K562 (cell line): ENCODE results near the gene ZNF629. TPM values are rescaled to one million over a fixed set of nuclear protein-coding genes. Genes with fewer than 3 reads are reported as not detected.

Experiments used
- ATAC-seq: fragments of 200-7000 bp; cut with Tn5 transposase; 3 replicates; pipeline ENCODE4 v1.9.1; 2020; ENCODE audit warnings: moderate library complexity
- BruUV-seq: library from RNA; stranded (reverse); fragments of 400-500 nt; replicated peaks from 2 replicates; lab custom pipeline; 2021; lab: Mats Ljungman, UMichigan
- CTCF ChIA-PET: fragments of 300-600 bp; formaldehyde crosslinking; extraction: SDS; loops from one replicate; lab custom pipeline; 2021; ENCODE audit warnings: low intra/inter-chr PET ratio; lab: Yijun Ruan, JAX
- POLR2A ChIA-PET: fragments of 300-600, 350-650 bp; sonication (Branson Sonifier 250); formaldehyde crosslinking; extraction: SDS; loops from one replicate; lab custom pipeline; 2021; ENCODE audit warnings: antibody characterized with exemption, inconsistent platforms; lab: Yijun Ruan, JAX
- DNase-seq, 4 experiments: peaks; one replicate each; pipeline versions ENCODE4 v3.0.0 to v3.0.0-alpha.2; 2011 to 2018; ENCODE audit warnings: low spot score in 3 of 4, mixed read lengths in 3 of 4; ENCODE audit errors: extremely low read depth in 1 of 4
- FAIRE-seq: peaks from 2 replicates; lab custom pipeline; 2011; peaks lifted over from hg19 to GRCh38; lab: Jason Lieb, UNC
- H2AFZ ChIP-seq: 2 replicates; pipeline ENCODE4 v1.6.0; 2011; ENCODE audit warnings: low read depth, low read length, control low read depth, inconsistent platforms
- H3K27ac ChIP-seq: fragments of 200-600 bp; 3 replicates; pipeline ENCODE4 v1.8.0; 2011; ENCODE audit warnings: low read depth, mild to moderate bottlenecking, control low read depth, inconsistent platforms, low read length, moderate library complexity, mixed read lengths; ENCODE audit errors: extremely low read depth
- H3K27me3 ChIP-seq, 2 experiments: fragments of 300-600 bp in 1 of 2; 2 replicates in 1 of 2; 3 replicates in 1 of 2; pipeline versions ENCODE4 v1.6.0 to v1.8.0; 2011; ENCODE audit warnings: inconsistent platforms in 2 of 2, low read length in 2 of 2, mild to moderate bottlenecking in 1 of 2, mixed read lengths in 1 of 2, moderate library complexity in 1 of 2; ENCODE audit not compliant: control insufficient read depth in 2 of 2, insufficient read depth in 2 of 2
- H3K36me3 ChIP-seq: fragments of 300-600 bp; 3 replicates; pipeline ENCODE4 v1.8.0; 2011; ENCODE audit warnings: mild to moderate bottlenecking, low read length, inconsistent platforms; ENCODE audit not compliant: control insufficient read depth, insufficient read depth
- H3K4me1 ChIP-seq, 2 experiments: fragments of 200-600 bp in 1 of 2; replicated peaks in 1 of 2; 2 replicates in 1 of 2; 3 replicates in 1 of 2; pipeline versions ENCODE4 v1.5.1 to v1.8.0; 2011; ENCODE audit warnings: inconsistent platforms in 2 of 2, low read length in 2 of 2, mild to moderate bottlenecking in 1 of 2, mixed read lengths in 1 of 2, moderate library complexity in 1 of 2; ENCODE audit not compliant: control insufficient read depth in 2 of 2, insufficient read depth in 2 of 2
- H3K4me2 ChIP-seq: 2 replicates; pipeline ENCODE4 v1.6.1; 2011; ENCODE audit warnings: low read length, control low read depth, inconsistent platforms, mixed read lengths; ENCODE audit not compliant: insufficient read depth
- H3K4me3 ChIP-seq: fragments of 200-600 bp; sonication (generic), shearing (Covaris generic); 2 replicates; pipeline ENCODE4 v1.5.1; 2016; ENCODE audit warnings: control low read depth, inconsistent platforms
- H3K79me2 ChIP-seq: fragments of 200-600 bp; 3 replicates; pipeline ENCODE4 v1.8.0; 2011; ENCODE audit warnings: low read length, inconsistent platforms; ENCODE audit not compliant: control insufficient read depth, insufficient read depth
- H3K9ac ChIP-seq, 2 experiments: 2 replicates each; pipeline versions ENCODE4 v1.6.0 to v1.6.1; 2011; ENCODE audit warnings: low read depth in 2 of 2, low read length in 2 of 2, control low read depth in 1 of 2, inconsistent platforms in 1 of 2, mild to moderate bottlenecking in 1 of 2, mixed read lengths in 1 of 2; ENCODE audit not compliant: insufficient read depth in 1 of 2
- H3K9me1 ChIP-seq: one replicate; pipeline ENCODE4 v1.6.0; 2011; ENCODE audit warnings: inconsistent platforms, mild to moderate bottlenecking, low read length, moderate library complexity; ENCODE audit not compliant: control insufficient read depth, insufficient read depth
- H3K9me3 ChIP-seq: replicated peaks from 2 replicates; pipeline ENCODE4 v1.5.1; 2011; ENCODE audit warnings: low read depth, low read length, inconsistent platforms; ENCODE audit not compliant: control insufficient read depth, insufficient read depth
- H4K20me1 ChIP-seq: replicated peaks from 2 replicates; pipeline ENCODE4 v1.6.1; 2011; ENCODE audit warnings: low read length, inconsistent platforms, mixed read lengths; ENCODE audit not compliant: control insufficient read depth, insufficient read depth
- POLR2G ChIP-seq: fragments of 200-400 bp; formaldehyde crosslinking; IDR thresholded peaks from 2 replicates; pipeline ENCODE4 v1.6.1; 2017; ENCODE audit warnings: low read depth, mild to moderate bottlenecking, antibody characterized with exemption, low read length, moderate library complexity
- RBFOX2 ChIP-seq: fragments of 200-400 bp; formaldehyde crosslinking; IDR thresholded peaks from 2 replicates; pipeline ENCODE4 v1.6.1; 2017; ENCODE audit warnings: low read depth, mild to moderate bottlenecking, low read length, moderate library complexity
- WGBS: fragments of 100-300 bp; shearing (Covaris generic); methylation state at CpG from one replicate; pipeline ENCODE4 v1.1.6; 2016; ENCODE audit warnings: low coverage, mixed read lengths; ENCODE audit not compliant: insufficient coverage; ENCODE audit errors: missing lambda C conversion rate; 5-methylcytosine and 5-hydroxymethylcytosine counted together
- in situ Hi-C: fragments of 300-500 bp; cut with MboI; formaldehyde crosslinking; loops from 4 replicates; pipeline ENCODE4 v1.15.0; 2018; ENCODE audit warnings: inconsistent platforms, mixed read lengths
- intact Hi-C: fragments of 100-400 bp; cut with micrococcal nuclease; formaldehyde crosslinking; loops from 2 replicates; pipeline ENCODE4 v1.14.2; 2022
- polyA plus RNA-seq, 8 experiments: library from polyadenylated mRNA; depleted of rRNA in 4 of 8; stranded (reverse) in 5 of 8; unstranded in 3 of 8; fragments of >200 nt; fragmentation: Nextera tagmentation in 2 of 8; fragmentation: Illumina TruSeq in 1 of 8; extraction: Ambion mirVana in 2 of 8; extraction: Trizol in 1 of 8; gene quantifications; 2 replicates each; pipeline versions ENCODE4 v1.2.1 to v1.2.3, GENCODE V29; 2011 to 2014; ENCODE audit warnings: inconsistent platforms in 1 of 8, missing spikeins in 1 of 8
- total RNA-seq, 7 experiments: library from RNA; depleted of rRNA in 6 of 7; stranded (reverse); fragments of >200 nt in 6 of 7; fragmentation: Illumina TruSeq in 2 of 7; extraction: Trizol in 2 of 7; gene quantifications; 2 replicates each; pipeline versions ENCODE4 v1.2.1 to v1.2.3, GENCODE V29; 2011 to 2021; ENCODE audit warnings: low replicate concordance in 1 of 7
- TF ChIP-seq, protein P1 (sequence below): fragments of 250-450 bp; sonication (Bioruptor Pico); IDR thresholded peaks from 2 replicates; pipeline ENCODE4 v1.8.0; 2021; ENCODE audit warnings: moderate library complexity, mild to moderate bottlenecking, inconsistent platforms
- TF ChIP-seq, protein P2 (sequence below): sonication (generic); formaldehyde crosslinking; IDR thresholded peaks from 2 replicates; pipeline ENCODE4 v1.5.0; 2020; ENCODE audit warnings: missing genetic modification reagents

The ZNF629 gene
- total and polyA plus RNA-seq, 9 of the 15 experiments (the other 6 are each of a cell fraction or from before 2014, with no cell fraction given) = 0.44 to 18.8 (median 7.4) TPM

DNA sequence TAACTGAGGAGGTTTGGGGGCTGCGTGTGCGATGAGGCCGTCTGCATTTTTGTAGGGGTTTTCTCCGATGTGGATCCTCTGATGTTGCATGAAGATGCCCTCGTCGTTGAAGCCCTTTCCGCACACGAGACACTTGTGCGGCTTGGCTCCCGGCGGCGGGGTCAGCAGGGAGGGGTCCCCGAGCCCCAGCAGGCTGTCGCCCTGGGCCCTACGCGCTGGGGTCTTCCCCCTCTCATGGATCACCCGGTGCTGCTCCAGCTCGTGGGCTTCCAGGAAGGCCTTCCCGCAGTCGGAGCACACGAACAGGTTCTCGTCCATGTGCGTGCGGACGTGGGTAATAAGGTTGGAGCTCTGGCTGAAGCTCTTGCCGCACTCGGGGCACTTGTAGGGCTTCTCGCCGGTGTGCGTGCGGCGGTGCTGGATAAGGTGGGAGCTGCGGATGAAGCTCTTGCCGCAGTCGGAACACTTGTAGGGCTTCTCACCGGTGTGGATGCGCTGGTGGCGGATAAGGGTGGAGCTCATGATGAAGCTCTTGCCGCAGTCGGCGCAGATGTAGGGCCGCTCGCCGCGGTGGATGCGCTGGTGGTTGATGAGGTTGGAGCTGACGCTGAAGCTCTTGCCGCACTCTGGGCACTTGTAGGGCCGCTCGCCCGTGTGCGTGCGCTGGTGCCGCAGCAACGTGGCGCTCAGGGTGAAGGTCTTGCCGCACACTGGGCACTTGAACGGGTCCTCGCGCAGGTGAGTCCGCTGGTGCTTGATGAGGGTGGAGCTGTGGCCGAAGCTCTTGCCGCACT is 4.3 kb downstream of the ZNF629 start:
- no peak for FAIRE-seq
- H3K4me1 ChIP-seq = peaks cover 25 to 48% of the 10 kb centered on the region in 2 experiments
- in situ Hi-C loops = no loop called here
- no peak for DNase-seq
- H4K20me1 ChIP-seq = no peaks in the 10 kb centered on the region; the same call in 1 of the 2 replicates
- H3K36me3 ChIP-seq = peaks cover 52% of the 10 kb centered on the region; the same call in 1 of the 3 replicates
- H3K9me3 ChIP-seq = no peaks in the 10 kb centered on the region
- WGBS = 95% methylated on average over 53 of the region's 63 CpGs
- no peak overlapping the region for H3K9ac ChIP-seq
- H3K4me3 ChIP-seq = no peak overlapping the region
- H2AFZ ChIP-seq = no peak overlapping the region
- ChIA-PET CTCF (no interaction called here), POLR2A (interaction anchor here (0.6 to 1.3 kb wide), 11 partner anchors 9 to 678 kb away, joined by 3 to 8 read pairs (median 4); partner anchors contain the start of gene PHKG2)
- peaks cover 35% of the 10 kb centered on the region for H3K79me2 ChIP-seq
- no TSS peak for BruUV-seq
- intact Hi-C loops = no loop called here
- TF ChIP-seq, protein P1, sequence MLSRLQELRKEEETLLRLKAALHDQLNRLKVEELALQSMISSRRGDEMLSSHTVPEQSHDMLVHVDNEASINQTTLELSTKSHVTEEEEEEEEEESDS (CRISPR knock-in tag) = no peak
- TF ChIP-seq RBFOX2 (peak; percentile 36; the same call in 1 of the 2 replicates), POLR2G (peak; percentile 53)
- TF ChIP-seq, protein P2, sequence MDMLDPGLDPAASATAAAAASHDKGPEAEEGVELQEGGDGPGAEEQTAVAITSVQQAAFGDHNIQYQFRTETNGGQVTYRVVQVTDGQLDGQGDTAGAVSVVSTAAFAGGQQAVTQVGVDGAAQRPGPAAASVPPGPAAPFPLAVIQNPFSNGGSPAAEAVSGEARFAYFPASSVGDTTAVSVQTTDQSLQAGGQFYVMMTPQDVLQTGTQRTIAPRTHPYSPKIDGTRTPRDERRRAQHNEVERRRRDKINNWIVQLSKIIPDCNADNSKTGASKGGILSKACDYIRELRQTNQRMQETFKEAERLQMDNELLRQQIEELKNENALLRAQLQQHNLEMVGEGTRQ (CRISPR knock-in tag) = no peak
- H3K4me2 ChIP-seq = no peak overlapping the region
- no peaks in the 10 kb centered on the region for H3K9me1 ChIP-seq
- ATAC-seq = no peak
- no peaks in the 10 kb centered on the region for H3K27me3 ChIP-seq
- H3K27ac ChIP-seq = no peak overlapping the region
